Measurements from ENCODE around the gene ASPSCR1. TPM values are rescaled to one million over a fixed set of nuclear protein-coding genes. Genes with fewer than 3 reads are reported as not detected.

ASPSCR1 gene
- total and polyA plus RNA-seq, 2 of the 13 experiments (the other 11 are each of a cell fraction or from before 2014, with no cell fraction given), result 274 to 314 TPM

- TF ChIP-seq CEBPZ (IDR thresholded peaks at IDR 0.05; ENCODE audit: low read length), result no peak
- no peak for TF ChIP-seq KLF16 (CRISPR knock-in tag; IDR thresholded peaks at IDR 0.05)
- no peak for TF ChIP-seq SPEN (CRISPR knock-in tag; IDR thresholded peaks at IDR 0.05; ENCODE audit: low read depth)
- no peak for TF ChIP-seq ZC3H13 (CRISPR knock-in tag; IDR thresholded peaks at IDR 0.05)
- no peak for TF ChIP-seq HHEX (CRISPR knock-in tag; IDR thresholded peaks at IDR 0.05)
- TF ChIP-seq, protein P1, sequence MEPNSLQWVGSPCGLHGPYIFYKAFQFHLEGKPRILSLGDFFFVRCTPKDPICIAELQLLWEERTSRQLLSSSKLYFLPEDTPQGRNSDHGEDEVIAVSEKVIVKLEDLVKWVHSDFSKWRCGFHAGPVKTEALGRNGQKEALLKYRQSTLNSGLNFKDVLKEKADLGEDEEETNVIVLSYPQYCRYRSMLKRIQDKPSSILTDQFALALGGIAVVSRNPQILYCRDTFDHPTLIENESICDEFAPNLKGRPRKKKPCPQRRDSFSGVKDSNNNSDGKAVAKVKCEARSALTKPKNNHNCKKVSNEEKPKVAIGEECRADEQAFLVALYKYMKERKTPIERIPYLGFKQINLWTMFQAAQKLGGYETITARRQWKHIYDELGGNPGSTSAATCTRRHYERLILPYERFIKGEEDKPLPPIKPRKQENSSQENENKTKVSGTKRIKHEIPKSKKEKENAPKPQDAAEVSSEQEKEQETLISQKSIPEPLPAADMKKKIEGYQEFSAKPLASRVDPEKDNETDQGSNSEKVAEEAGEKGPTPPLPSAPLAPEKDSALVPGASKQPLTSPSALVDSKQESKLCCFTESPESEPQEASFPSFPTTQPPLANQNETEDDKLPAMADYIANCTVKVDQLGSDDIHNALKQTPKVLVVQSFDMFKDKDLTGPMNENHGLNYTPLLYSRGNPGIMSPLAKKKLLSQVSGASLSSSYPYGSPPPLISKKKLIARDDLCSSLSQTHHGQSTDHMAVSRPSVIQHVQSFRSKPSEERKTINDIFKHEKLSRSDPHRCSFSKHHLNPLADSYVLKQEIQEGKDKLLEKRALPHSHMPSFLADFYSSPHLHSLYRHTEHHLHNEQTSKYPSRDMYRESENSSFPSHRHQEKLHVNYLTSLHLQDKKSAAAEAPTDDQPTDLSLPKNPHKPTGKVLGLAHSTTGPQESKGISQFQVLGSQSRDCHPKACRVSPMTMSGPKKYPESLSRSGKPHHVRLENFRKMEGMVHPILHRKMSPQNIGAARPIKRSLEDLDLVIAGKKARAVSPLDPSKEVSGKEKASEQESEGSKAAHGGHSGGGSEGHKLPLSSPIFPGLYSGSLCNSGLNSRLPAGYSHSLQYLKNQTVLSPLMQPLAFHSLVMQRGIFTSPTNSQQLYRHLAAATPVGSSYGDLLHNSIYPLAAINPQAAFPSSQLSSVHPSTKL (CRISPR knock-in tag; IDR thresholded peaks at IDR 0.05), result no peak
- TF ChIP-seq HMG20B (CRISPR knock-in tag; conservative IDR thresholded peaks at IDR 0.05), result no peak
- TF ChIP-seq ZNF605 (CRISPR knock-in tag; IDR thresholded peaks at IDR 0.05), result peak; percentile 79
- peak; percentile 61; the same call in 1 of the 2 replicates for TF ChIP-seq THAP7 (CRISPR knock-in tag; IDR thresholded peaks at IDR 0.05)
- TF ChIP-seq SP140L (CRISPR knock-in tag; IDR thresholded peaks at IDR 0.05; ENCODE audit: borderline replicate concordance), result no peak
- TF ChIP-seq GZF1 (CRISPR knock-in tag; IDR thresholded peaks at IDR 0.05), result no peak
- no peak for TF ChIP-seq ESRRA (CRISPR knock-in tag; IDR thresholded peaks at IDR 0.05; ENCODE audit: low read depth)
- no peak for TF ChIP-seq ZNF234 (CRISPR knock-in tag; conservative IDR thresholded peaks at IDR 0.05)
- TF ChIP-seq FOXA1 (IDR thresholded peaks at IDR 0.05), result no peak
- TF ChIP-seq FOXA1 (CRISPR knock-in tag; IDR thresholded peaks at IDR 0.05), result no peak
- TF ChIP-seq NCOR1 (IDR thresholded peaks at IDR 0.05; ENCODE audit: borderline replicate concordance, low read length), result no peak
- no peak for TF ChIP-seq ZNF550 (CRISPR knock-in tag; IDR thresholded peaks at IDR 0.05; ENCODE audit: borderline replicate concordance)
- TF ChIP-seq ZFX (CRISPR knock-in tag; IDR thresholded peaks at IDR 0.05; ENCODE audit: low read depth), result peak; percentile 41; the same call in 1 of the 2 replicates
- TF ChIP-seq MATR3 (CRISPR knock-in tag; IDR thresholded peaks at IDR 0.05), result no peak
- TF ChIP-seq NFRKB (IDR thresholded peaks at IDR 0.05), result no peak
- TF ChIP-seq, protein P2, sequence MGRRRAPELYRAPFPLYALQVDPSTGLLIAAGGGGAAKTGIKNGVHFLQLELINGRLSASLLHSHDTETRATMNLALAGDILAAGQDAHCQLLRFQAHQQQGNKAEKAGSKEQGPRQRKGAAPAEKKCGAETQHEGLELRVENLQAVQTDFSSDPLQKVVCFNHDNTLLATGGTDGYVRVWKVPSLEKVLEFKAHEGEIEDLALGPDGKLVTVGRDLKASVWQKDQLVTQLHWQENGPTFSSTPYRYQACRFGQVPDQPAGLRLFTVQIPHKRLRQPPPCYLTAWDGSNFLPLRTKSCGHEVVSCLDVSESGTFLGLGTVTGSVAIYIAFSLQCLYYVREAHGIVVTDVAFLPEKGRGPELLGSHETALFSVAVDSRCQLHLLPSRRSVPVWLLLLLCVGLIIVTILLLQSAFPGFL (CRISPR knock-in tag; IDR thresholded peaks at IDR 0.05), result no peak
- no peak for TF ChIP-seq RFX5 (IDR thresholded peaks at IDR 0.05; ENCODE audit: low read depth, low read length)
- no peak for TF ChIP-seq YEATS4 (CRISPR knock-in tag; IDR thresholded peaks at IDR 0.05; ENCODE audit: borderline replicate concordance)
These were observed 87.2 kb downstream of the ASPSCR1 start (continued) for GRCh38 chr17:82064433-82065192.
